22Rv1 (cell line): ENCODE measurements around the gene CALU.
A peak's percentile ranks its signal among the peaks of the same experiment; 100 is the strongest.

Source experiments
- H3K27ac ChIP-seq: fragments of 450-650 bp; 2 replicates; pipeline ENCODE4 v1.5.1; 2017
- CTCF ChIP-seq: fragments of 450-650 bp; IDR thresholded peaks from 2 replicates; pipeline ENCODE4 v1.5.1; 2017; ENCODE audit warnings: mild to moderate bottlenecking
- ZFX ChIP-seq: fragments of 450-650 bp; IDR thresholded peaks from 2 replicates; pipeline ENCODE4 v1.6.1; 2017; ENCODE audit warnings: antibody characterized with exemption, borderline replicate concordance

CALU gene

GRCh38 chr7:128759242-128759641 is 20.1 kb downstream of the CALU start:
- TF ChIP-seq ZFX: no peak
- TF ChIP-seq CTCF: no peak
- no peak overlapping the region for H3K27ac ChIP-seq

- TF ChIP-seq ZFX (no peak), CTCF (no peak)
- H3K27ac ChIP-seq: no peak overlapping the region
These were observed 24.4 kb downstream of the CALU start for GRCh38 chr7:128763541-128763940.

DNA sequence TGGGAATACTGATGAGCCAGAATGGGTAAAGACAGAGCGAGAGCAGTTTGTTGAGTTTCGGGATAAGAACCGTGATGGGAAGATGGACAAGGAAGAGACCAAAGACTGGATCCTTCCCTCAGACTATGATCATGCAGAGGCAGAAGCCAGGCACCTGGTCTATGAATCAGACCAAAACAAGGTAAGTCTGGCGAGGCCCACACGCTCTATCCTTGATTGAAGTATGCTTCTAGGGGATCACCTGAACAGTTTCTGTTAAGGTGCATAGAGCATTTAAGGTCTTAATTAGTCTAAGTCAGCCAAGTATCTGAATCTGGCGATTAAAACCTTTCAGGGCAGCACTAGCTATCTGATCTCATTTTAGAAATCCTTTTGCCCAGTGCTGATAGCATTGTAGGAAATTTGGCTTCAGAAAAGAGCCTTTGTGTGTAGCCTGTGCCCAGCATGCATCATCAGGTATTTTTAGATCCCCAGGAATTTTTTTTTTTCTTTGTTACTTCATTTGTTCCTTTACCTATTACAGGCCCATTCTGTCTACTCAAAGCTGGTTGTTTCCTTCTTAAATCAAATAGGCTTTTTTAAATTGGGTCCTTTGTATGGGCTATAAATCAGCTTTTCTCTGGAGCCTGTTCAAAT is 28.4 kb downstream of the CALU start:
- no peak for TF ChIP-seq CTCF
- TF ChIP-seq ZFX: no peak
- H3K27ac ChIP-seq: no peak overlapping the region

DNA sequence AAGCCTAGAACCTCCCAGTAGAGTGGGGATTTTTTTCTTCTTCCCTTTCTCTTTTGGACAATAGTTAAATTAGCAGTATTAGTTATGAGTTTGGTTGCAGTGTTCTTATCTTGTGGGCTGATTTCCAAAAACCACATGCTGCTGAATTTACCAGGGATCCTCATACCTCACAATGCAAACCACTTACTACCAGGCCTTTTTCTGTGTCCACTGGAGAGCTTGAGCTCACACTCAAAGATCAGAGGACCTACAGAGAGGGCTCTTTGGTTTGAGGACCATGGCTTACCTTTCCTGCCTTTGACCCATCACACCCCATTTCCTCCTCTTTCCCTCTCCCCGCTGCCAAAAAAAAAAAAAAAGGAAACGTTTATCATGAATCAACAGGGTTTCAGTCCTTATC is 31.1 kb downstream of the CALU start:
- no peak for TF ChIP-seq ZFX
- no peak for TF ChIP-seq CTCF
- peak overlapping the region; percentile 4; the same call in 1 of the 2 replicates for H3K27ac ChIP-seq

DNA sequence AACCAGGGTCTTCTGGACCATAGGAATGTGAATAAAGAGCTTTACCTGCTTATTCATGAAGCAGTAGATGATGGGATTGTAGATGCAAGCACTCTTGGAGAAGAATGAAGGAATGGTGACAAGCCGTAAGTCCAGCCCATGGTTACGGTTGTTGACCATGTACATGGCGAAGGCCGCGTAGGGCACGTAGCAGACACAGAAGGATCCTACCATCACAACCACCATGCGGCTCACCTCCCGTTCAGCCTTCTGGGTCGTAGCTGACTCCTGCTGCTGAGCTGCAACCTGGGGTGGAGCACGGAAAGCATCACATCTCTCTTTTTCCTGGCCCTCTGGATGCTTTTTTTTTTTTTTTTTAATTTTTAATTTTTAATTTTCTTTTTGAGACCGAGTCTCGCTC is 34.4 kb downstream of the CALU start:
- no peak for TF ChIP-seq ZFX
- TF ChIP-seq CTCF: no peak
- H3K27ac ChIP-seq: no peak overlapping the region

DNA sequence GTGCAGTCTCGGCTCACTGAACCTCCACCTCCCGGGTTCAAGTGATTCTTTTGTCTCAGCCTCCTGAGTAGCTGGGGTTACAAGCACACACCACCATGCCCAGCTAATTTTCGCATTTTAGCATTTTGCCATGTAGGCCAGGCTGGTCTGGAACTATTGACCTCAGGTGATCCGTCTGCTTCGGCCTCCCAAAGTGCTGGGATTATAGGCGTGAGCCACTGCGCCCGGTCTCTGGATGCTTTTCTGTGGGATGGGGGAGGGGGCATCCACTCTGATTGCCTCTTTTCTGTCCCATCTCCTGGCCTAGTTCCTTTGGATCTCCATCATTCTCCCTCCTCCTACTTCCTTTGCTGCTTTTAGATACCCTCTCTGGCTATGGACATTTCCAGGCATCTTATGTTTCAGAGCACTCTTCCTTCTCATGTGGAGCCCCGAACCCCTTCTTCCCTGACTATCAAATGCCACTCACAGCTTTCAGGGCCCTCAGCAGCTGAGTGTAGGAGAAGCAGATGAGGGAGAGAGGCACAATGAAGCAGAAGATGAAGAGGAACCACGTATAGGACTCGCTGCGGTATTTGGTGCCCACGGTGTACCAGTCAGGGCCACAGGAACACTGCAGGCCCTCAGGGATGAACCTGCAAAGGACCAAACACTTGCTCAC is 35.0 kb downstream of the CALU start:
- H3K27ac ChIP-seq: no peak overlapping the region
- TF ChIP-seq CTCF (no peak), ZFX (no peak)

GRCh38 chr7:128774921-128775320 is 35.8 kb downstream of the CALU start:
- no peak overlapping the region for H3K27ac ChIP-seq
- no peak for TF ChIP-seq CTCF
- TF ChIP-seq ZFX: no peak
